Hippocampal formation (tissue), 2 donors: ENCODE data around the gene AHCTF1.
"Not testable (repeated sequence)": the region's sequence is repeated elsewhere in the genome, so short reads cannot be mapped to it uniquely, and the experiment has no call there.

Experiments
- DNase-seq, 2 donors: peaks; one replicate each; lab custom pipeline; 2025; lab: John Stamatoyannopoulos, UW

AHCTF1 gene

GRCh38 chr1:246916026-246916923, 15.5 kb downstream of the AHCTF1 start:
- not testable (repeated sequence) for DNase-seq

DNA sequence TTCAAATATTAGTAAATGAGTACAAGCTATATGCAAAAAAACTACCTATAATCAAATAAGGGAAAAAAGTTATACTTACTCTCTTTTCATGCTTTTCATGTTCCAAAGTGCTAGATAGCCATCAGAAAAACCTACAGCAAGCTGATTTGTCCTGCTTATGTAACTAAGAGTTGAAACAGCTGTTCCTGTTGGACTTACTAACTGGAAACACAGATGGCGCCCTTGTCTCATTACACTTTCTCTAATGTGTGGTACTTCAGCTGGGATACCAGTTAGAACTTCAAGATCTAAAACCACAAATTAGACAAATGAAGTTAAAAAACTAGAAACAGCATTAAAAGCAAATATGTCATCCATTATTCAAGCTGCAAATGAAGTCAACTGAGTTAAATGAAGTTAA, 24.3 kb downstream of the AHCTF1 start:
- DNase-seq: peak in 1 of 2 donors; percentile 48

- DNase-seq: no peak
These were observed 24.9 kb downstream of the AHCTF1 start for GRCh38 chr1:246906833-246907232.

DNA sequence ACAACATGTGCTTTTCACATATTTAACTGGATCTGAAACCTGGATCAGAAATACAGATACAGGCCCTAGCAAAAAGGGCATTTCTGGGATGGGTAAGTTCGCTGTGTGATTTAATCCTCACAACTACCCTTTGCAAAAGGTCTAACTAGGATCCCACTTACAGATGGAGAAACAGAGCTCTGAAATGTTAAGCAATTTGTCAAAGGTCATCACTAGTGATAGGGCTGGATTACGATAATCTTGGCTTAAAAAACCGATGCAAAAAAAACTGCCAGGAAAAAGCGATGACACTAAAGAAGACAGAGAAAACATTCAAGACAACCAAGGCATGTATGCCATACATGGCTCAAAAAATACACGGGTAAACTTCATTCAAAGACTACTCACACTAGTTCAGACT, 29.9 kb downstream of the AHCTF1 start:
- no peak for DNase-seq

- DNase-seq: no peak
These were observed 34.4 kb downstream of the AHCTF1 start for GRCh38 chr1:246897302-246897701.

GRCh38 chr1:246893191-246893939, 38.4 kb downstream of the AHCTF1 start:
- no peak for DNase-seq

DNA sequence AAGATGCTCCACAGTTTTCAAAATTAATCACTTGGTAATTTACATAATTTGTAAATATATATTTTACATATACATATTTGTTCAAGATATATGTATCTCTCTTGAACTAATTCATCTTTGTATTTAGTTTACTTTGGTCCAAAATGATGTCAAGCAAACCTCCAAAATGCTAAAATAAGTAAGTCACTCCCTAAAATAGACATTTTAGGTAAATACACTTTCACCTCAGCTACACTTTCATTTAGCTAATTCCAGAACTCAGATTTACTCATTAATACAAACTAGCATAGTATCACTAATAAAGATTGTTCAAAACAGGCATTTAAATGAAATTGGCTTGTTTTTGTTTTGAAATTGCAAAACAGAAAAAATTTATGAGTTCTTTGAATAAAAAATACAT, 40.6 kb downstream of the AHCTF1 start:
- DNase-seq: no peak

GRCh38 chr1:246888522-246888921, 43.2 kb downstream of the AHCTF1 start:
- DNase-seq: no peak

DNA sequence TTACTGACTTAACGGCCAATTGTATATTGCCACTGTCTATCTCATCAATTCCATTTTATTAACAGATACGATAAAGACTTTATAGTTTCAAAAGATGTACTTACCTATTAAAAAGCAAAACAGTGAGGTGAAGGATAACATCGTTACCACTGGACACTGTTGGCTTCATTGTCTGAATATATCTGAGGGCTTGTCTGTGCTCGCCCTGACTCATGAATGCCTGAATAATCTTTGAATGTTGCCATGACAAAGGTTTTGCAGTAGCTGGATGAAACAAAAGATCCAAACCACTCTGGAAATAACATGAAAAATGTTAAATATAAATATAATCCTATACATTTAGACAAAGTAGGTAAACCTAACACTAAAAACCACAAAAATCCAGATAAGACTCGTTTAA, 46.4 kb downstream of the AHCTF1 start:
- not testable (repeated sequence) for DNase-seq

- DNase-seq: peak in 1 of 2 donors; percentile 25
These were observed 53.2 kb downstream of the AHCTF1 start for GRCh38 chr1:246878551-246878950.

GRCh38 chr1:246876431-246876830, 55.3 kb downstream of the AHCTF1 start:
- DNase-seq: no peak

DNA sequence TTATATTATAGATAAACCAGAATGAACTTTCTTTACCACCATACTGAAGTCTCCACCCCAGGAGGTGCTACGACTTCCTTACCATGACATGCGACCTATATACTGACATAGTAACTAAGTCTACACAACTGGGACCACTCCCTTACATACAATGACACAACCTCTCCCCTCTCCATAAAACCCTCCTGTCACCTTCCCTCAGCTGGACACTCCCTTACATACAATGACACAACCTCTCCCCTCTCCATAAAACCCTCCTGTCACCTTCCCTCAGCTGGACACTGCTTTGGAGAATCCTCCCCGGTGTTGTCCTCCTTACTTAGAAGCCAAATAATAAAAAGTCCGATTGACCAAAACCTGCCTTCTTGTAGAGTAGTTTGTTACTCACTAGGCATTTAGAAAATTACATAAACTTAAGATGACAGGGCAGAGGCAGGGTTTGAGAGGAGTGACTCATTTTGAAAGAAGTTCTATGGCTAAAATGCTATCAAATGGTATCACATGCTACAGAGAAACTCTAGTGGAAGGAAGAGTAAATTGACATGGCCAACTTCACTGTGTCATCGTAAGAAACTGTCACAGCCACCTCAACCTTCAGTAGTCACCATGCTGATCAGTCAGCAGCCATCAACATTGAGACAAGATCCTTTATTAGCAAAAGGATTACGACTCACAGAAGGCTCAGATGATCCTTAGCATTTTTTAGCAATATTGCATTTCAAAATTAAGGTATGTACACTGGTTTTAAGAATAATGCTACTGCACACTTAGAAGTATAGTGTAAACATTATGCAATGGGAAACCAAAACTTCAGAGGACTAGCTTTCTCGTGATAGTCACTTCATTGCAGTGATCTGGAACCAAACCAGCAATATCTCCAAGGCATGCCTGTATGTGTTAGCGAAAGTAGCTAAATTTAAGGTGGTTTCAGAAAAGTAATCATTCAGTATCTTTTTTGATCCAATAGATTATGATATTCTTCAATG, 56.4 kb downstream of the AHCTF1 start:
- DNase-seq: no peak

GRCh38 chr1:246865921-246866320, 65.8 kb downstream of the AHCTF1 start:
- no peak for DNase-seq

- not testable (repeated sequence) for DNase-seq
These were observed 68.0 kb downstream of the AHCTF1 start for GRCh38 chr1:246863791-246864190.

DNA sequence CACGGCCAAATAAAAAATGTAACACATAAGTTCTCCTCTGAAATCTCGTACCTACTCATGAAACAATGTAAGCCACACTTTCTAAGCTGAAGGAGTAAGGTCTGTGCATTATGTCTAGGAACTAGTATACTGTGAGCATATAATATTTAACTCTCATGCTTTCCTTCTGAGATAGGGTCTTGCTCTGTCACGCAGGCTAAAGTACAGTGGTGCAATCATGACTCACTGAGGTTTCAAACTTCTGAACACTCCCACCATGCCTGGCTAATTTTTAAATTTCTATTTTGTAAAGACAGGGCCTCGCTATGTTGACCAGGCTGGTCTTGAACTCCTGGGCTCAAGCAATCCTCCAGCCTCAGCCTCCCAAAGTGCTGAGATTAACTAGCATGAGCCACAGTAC, 71.3 kb downstream of the AHCTF1 start:
- DNase-seq: no peak

- DNase-seq: no peak
These were observed 75.4 kb downstream of the AHCTF1 start for GRCh38 chr1:246856371-246856770.

DNA sequence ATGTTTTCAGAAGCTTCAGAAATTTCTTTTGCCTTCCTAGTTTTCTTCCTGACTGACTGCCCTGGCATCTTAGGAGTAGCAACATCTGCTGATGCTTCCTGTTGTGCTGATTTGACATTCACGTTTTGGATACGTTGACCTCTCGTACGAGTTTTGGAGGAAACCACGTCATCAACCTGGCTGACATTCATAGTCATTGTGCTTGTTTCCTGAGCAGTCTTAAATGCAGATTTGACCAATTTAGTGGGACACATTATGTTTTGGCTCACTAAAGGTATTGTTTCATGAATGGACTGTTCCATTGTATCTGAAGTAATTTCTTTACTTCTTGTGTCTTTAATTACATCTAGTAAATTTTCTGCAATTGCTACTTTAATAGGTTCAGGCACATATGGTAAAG, 81.1 kb downstream of the AHCTF1 start:
- DNase-seq: not testable (repeated sequence)

DNA sequence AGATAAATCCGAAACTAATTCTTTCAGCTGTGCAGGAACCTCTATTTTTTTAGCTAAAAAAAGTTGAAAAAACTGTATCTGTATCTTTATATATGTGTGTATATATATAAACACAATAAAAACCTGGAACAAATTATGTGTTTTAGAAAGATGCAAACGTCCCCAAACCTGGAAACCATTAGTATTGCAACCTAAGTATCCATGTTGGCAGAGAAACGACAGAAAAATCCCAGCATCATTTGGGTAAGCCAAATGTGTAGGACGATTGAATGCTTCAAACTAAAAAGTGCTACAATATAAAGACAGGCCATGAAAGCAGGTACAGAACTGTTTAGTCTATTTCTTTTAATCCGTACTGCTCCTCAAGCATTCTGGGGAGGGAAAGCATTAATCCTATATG, 87.9 kb downstream of the AHCTF1 start:
- no peak for DNase-seq

- not testable (repeated sequence) for DNase-seq
These were observed 91.0 kb downstream of the AHCTF1 start for GRCh38 chr1:246840761-246841160.

DNA sequence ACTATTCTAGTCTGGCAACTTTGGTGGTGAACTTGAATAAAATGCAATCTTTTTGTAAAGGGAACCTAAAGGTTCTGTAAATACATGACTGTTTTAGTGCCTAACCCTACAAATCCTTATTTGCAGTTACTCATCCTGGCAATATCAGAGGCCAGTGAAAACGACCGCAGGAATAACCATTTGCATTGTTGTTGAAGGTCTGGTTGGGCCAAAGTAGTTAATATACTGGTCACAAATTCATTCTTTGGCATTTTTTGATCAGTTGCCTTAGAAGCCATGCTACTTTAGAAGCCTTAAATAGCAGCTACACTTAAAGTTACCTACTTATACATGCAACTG, 93.7 kb downstream of the AHCTF1 start:
- DNase-seq: no peak

GRCh38 chr1:246837418-246838117, 94.2 kb downstream of the AHCTF1 start:
- no peak for DNase-seq
